ENCODE data around the gene MEIS1.

DNA sequence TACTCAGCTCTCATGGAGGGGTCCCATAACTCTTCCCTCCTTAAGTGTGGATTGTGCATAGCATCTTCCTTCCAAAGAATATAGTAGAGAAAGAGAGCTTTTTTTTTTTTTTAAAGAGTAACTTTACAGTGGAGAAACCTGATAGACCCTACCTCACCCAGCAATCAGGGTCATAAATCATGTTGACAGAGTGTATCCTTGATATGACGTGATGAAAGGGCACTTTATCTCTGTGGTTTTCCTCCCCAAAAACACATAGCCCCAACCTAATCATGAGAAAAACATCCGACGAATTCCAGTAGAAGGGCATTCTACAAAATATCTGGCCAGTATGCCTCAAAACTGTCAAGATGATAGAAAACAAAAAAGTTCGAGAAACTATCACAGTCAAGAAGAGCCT lies 29.5 kb upstream of the MEIS1 start:
- TF ChIP-seq, protein P1, sequence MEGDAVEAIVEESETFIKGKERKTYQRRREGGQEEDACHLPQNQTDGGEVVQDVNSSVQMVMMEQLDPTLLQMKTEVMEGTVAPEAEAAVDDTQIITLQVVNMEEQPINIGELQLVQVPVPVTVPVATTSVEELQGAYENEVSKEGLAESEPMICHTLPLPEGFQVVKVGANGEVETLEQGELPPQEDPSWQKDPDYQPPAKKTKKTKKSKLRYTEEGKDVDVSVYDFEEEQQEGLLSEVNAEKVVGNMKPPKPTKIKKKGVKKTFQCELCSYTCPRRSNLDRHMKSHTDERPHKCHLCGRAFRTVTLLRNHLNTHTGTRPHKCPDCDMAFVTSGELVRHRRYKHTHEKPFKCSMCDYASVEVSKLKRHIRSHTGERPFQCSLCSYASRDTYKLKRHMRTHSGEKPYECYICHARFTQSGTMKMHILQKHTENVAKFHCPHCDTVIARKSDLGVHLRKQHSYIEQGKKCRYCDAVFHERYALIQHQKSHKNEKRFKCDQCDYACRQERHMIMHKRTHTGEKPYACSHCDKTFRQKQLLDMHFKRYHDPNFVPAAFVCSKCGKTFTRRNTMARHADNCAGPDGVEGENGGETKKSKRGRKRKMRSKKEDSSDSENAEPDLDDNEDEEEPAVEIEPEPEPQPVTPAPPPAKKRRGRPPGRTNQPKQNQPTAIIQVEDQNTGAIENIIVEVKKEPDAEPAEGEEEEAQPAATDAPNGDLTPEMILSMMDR (IDR thresholded peaks at IDR 0.05): no peak
- TF ChIP-seq POLR2A (IDR thresholded peaks at IDR 0.05): no peak

Data from lower leg skin (tissue), 3 donors.